COLO829 (cell line): ENCODE data around the gene FRK.
"Not testable (repeated sequence)": the region's sequence is repeated elsewhere in the genome, so short reads cannot be mapped to it uniquely, and the experiment has no call there.

ENCODE experiments used
- DNase-seq: peaks from one replicate; pipeline ENCODE4 v3.0.0; 2012; ENCODE audit warnings: low spot score

The FRK gene

DNA sequence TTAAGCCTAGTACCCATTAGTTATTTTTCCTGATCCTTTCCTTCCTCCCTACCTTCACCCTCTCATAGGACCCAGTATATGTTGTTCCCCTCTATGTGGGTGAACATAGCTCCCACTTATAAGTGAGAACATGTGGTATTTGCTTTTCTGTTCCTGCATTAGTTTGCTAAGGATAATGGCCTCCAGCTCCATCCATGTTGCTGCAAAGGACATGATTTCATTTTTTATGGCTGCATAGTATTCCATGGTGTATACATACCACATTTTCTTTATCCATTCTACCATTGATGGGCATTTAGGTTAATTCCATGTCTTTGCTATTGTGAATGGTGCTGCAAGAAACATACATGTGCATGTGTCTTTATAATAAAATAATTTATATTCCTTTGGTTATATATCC lies 115.9 kb downstream of the FRK start:
- DNase-seq: not testable (repeated sequence)

DNA sequence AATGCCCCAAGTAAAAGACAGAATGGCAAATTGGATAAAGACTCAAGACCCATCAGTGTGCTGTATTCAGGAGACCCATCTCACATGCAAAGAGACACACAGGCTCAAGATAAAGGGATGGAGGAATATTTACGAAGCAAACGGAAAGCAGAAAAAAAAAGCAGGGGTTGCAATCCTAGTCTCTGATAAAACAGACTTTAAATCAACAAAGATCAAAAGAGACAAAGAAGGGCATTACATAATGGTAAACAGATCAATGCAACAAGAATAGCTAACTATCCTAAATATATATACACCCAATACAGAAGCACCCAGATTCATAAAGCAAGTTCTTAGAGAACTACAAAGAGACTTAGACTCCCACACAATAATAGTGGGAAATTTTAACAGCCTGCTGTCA lies 123.2 kb downstream of the FRK start:
- not testable (repeated sequence) for DNase-seq

DNA sequence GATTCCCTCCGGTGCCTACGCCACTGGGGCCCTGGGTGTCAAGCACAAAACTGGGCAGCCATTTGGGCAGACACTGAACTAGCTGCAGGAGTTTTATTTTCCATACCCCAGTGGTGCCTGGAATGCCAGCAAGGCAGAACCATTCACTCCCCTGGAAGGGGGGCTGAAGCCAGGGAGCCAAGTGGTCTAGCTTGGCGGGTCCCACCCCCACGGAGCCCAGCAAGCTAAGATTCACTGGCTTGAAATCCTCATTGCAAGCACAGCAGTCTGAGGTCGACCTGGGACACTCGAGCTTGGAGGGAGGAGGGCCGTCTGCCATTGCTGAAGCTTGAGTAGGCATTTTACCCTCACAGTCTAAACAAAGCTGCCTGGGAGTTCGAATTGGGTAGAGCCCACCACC lies 125.3 kb downstream of the FRK start:
- no peak for DNase-seq

DNA sequence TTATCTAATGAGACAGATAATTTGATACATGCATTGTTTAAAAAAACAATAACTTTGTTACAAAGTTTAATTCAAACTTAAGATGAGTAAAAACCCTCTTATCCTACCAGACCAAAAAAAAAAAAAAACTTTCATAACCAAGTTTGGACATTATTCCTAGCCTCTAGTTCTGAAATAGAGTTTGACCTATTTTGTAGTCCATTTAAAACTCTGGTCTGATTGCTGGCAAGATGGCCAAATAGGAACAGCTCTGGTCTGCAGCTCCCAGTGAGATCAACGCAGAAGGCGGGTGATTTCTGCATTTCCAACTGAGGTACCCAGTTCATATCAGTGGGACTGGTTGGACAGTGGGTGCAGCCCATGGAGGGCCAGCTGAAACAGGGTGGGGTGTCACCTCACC lies 125.9 kb downstream of the FRK start:
- no peak for DNase-seq

DNA sequence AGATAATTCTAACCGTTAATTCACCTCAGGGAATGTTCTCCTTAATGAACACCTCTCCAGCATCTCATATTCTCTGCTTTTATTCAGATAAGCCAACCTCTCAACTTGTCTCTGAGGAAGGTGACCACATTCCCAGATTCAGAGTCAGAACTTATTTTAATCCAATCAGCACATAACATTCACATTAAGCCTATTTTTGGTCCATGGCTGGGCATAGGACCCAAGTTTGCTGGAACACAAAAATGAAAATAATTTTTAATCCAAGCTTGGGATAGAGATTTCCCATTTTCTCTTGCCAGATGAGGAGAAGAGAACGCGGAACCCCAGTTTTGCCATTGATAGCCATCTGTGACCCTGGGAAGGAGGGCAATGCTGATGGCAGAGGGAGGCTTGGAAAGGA lies 126.5 kb downstream of the FRK start:
- DNase-seq: no peak

DNA sequence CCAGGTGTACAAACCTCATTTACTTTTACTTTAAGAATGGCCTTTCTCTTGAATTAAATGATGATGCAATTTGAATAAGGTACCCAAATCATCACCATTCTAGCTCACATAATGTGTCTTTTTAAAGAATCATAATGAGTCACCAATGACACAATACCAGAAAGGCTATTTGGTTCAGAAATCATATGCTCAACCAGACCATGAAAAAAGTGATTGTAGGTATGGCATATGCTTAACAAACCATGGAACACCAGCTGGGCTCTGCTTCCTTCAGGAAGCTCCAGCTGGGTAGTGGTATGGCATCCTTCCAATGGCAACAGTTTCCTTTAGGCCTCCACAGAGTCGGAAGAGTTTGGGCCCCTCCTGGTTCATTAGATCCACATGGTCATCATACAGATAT lies 128.2 kb downstream of the FRK start:
- DNase-seq: peak; percentile 9

DNA sequence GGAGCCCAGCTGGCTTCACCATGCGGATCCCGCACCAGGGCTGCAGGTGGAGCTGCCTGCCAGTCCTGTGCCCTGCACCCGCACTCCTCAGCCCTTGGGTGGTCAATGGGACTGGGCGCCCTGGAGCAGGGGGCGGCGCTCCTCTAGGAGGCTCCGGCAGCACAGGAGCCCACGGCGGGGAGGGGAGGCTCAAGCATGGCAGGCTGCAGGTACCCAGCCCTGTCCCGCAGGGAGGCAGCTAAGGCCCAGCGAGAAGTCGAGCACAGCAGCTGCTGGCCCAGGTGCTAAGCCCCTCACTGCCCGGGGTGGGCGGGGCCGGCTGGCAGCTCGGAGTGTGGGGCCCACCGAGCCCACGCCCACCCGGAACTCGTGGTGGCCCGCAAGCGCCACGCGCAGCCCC lies 132.7 kb downstream of the FRK start:
- DNase-seq: not testable (repeated sequence)

DNA sequence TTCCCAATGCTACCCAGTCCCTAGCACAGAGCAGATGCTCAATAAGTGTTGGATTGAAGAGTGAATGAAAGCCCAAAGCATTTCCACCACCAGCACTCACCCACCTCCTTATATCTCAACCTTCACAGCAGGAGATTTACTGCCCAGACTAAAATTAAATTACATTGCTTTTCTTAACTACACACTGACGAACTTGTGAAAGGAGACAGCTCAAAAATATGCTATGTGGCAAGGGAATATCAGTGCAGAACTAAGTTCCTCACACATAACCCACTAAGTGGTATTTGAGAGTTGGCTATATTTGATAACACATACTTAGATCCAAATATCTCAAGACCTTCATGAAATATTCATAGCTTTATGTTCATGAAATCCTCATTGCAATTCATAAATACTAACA lies 137.7 kb downstream of the FRK start:
- no peak for DNase-seq

DNA sequence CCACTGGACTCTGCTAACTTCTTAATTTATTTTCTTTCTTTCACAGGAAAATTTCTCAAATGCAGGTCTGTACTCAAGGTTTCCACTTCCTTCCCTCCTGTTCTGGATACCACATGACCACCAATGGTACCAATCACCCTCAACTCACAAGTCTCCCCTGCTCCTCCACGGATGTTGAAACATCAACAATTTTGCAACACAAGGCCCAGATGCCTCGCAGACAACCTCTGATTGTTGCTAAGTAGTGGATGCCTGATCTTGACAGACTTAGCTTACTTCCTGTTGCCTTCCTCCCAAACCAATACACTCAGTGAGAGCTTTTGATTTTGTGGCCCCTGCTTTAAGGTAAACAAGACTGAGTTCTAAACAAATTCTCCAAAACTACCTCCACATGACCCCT lies 146.6 kb downstream of the FRK start:
- no peak for DNase-seq

DNA sequence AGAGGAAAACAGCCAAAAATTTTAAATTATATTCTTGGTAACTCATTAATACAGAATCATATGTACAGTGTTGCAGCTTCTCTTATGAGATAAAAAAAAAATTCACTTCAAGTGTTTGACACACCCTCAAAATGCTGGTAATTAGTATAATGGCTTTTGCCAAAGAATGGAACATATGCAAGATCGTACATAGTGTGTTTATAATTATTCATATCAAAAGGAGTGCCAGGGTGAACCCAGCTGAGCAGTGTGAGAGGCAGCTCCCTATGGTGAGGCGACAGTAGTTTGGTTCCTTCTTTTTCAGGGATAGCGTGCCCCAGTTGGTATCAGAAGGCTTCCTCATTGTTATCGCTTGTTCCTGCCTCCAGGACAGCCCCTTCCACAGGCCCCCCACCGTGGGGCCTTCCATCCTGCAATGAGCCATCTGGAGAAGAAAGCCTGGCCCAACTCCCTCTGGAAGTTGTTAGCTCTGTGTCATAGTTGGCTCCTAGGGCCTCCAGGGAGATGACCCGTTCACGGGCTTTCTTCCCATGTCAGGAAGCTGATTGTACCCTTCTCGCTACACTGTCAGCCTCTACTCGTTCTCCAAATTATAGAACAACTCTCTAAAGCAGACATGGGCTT lies 150.7 kb downstream of the FRK start:
- no peak for DNase-seq

DNA sequence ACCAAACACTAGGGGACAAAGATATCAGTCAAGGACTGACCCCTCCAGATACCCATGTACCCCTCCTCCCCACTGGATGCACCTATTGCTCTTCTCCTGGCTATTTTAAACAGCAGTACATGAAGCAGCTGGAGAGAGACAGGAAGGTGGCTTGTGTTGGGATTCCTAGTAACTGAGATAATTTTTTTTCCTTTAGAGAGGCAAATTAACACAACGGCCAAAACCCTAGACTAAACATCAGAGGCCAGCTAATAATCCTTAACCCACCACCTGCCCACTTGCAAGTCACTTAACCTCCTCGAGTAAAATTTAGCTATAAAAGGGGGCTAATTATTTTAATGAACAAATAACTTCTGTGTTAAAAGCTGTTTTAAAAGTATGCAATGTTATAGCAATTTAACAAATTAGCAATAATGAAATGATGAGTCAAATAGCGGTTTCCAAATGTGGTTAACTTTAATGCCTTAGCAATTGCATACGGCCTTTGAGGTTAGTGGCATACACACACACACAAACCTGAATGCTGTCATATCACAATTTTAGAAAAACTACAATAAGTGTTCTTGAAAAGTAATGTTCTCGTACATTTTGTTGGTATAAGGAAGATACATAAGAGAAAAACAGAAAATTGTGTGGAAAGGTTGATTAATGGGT lies 151.7 kb downstream of the FRK start:
- no peak for DNase-seq

DNA sequence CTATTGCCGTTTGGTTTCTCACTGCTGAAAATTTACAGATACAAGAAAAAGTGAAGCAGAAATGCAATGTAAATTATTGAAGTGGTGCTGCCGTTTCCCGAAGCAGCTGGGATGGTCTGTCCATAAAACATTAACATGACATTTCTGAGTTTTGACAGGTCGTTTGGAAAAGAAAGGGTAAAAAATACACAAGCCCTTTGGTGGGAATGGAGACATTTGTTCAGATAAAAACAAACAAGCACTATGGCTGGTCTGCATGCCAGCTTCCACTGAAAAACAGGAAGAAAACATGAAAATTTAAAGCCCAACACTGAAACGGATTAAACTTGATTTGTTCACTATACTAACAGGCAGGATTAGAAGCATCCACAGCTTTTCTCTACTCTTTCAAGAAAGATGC lies 155.2 kb downstream of the FRK start:
- DNase-seq: no peak

DNA sequence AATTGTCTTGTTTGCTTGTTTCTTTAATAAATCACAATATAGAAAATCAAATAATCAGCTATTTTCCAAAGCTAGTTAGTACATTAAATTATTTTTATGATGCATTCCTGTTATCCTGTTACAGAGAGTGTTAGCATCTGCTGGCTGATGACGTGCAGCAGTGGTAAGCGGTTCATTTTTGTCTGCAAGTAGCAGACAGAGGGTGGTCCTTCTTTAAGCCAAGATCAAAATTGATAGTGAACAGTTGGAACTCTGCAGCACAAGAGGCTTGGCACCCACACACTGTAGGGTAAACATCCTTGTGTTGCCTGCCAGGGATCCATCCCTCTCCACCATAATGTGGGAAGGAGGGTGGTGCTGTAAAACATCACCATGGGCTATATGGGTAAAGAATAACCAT lies 158.3 kb downstream of the FRK start:
- no peak for DNase-seq

DNA sequence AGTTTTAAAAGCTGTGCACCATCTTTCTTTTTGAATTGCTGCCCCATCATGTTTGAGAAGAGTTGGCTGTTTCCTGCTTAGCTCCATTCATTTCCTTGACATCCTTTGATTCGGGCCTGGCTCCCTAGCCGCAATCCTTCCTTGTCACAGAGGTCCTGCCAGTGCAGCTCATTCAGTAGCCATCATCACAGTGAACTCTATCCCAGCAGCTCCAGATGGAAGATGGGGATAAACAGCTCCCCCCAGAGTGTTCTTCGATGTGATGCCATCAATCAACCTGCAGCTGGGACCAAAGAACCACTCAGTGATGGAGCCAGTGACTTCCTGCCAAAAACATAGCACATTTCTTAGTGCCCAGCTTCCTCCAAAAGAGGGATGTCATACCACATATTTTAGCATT lies 158.8 kb downstream of the FRK start:
- no peak for DNase-seq

DNA sequence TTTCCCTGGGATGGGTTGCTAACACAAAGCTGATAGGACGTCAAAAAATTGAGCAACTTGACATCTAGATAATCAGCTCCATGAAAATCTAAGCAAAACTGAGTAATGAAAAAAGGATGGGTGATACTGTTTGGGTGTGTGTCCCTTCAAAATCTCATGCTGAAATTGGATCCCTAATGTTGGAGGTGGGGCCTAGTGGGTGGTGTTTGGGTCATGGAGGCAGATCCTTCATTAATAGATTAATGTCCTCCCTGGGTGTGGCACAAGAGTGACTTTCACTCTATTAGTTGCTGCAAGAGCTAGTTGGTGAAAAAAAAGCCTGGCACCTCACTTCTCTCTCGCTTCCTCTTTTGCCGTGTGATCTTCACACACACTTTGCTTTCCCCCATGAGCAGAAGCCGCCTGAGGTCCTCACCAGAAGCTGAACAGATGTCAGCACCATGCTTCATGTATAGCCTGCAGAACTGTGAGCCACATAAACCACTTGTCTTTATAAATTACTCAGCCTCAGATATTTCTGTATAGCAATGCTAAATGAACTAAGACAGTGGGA lies 160.9 kb downstream of the FRK start:
- no peak for DNase-seq

DNA sequence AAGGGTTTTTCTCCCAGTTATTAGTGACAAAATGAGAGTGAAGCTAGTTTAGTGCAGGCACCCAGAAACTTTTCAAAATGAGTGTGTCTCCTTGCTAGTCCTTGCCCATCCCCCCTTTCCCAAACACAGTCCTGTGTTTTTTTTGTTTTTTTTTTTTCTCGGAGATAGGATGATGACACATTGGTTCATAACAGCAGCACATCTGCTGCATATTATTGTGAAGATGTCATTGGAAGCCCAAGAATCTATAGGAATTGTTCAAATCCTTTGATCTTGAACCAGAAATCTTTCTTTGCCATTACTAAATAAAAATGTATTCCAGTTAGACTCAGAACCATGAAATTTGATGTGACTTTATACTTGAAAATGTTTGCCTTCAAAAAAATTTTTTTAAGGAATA lies 162.4 kb downstream of the FRK start:
- DNase-seq: no peak

DNA sequence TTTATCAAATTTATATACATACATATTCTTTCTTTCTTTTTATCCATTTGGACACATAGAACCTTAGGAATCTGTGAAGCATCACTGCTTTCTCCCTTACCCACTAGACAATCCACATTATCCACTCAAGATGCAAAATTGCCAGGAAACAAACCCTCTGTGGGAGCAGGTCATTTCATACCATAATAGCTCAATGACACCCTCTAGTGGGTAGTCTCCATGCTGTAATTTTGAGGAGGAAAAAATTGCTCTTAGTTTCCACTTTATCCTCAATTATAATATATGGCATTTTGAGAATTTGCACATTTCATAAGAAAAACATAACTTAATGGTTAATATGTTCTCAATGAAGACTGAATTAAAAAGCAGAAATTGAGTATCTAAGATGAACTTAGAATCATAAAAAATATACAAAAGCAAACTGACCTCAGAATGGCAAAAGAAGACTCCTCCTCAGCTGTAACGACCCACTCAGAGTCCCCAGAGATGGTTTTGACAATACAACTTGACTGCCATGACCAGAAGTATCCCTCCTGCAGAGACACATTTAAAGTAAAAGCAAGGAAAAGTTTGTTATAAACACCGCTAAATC lies 164.1 kb downstream of the FRK start:
- peak; percentile 13 for DNase-seq

DNA sequence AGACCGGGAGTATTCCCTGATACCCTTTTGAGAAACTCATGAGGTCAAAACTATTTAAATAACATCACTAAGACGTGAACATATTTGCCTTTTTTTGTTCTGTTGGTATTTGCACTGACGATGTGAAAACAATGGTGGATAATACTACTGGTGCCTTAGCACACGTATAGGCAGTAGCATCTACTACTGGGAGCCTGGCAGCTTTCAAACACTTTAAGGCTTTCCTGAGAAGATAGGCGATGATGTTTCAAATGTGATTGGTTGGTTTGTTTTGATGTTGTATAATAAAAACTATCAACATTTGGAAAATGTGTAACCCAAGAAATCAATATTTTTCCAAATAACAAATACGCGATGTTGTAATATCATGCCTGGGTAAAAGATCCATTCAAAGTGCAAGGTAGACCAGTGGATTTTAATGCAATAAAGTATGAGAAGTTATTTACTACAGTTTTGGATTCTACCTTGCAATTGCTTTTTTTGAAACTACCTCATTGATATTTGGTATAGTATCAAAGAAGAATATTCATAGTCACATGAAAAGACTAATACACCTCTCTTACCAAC lies 166.2 kb downstream of the FRK start:
- no peak for DNase-seq

DNA sequence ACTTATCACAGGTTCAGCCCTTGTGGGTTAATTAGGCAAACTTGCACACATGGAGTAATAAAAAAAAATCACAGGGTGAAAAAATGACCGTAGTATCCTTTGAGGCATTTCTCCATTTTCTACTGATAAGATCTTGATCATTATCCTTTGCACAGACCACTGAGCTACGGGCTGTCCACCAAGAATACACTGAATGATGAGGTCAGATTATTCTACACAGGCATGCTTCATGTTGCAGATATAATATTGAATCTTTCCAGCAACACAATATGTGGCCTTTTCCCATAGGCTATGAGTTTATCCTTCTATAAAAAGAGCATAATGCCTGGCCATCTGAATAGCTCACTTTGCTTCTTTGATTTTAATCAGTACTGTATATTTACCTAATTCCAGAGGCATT lies 168.9 kb downstream of the FRK start:
- DNase-seq: no peak

DNA sequence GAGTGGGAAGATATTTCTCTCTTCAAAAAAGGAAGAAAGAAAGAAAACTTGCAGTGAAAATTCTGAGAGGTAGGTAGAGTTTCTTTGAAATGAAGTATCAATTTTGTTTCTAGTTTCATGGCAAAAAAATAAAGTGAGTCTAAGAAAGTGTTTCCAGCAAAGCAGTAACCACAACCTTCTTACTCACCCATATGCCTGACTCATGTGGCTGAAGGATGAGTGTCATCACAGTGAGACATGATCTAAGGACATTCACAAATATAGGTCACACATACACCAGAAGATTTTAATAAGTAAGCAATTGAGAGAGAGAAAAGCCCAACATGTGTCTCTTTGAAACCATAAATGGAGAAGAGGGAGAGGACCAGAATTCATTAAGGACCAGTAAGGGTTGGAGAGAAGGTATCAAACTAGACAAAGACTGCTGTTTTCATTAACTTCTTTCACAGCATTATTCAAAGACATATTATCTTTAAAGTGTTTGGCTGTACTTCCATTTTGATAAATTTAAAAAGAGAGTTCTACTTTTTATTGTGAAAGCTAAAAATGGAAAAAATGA lies 169.5 kb downstream of the FRK start:
- DNase-seq: no peak

DNA sequence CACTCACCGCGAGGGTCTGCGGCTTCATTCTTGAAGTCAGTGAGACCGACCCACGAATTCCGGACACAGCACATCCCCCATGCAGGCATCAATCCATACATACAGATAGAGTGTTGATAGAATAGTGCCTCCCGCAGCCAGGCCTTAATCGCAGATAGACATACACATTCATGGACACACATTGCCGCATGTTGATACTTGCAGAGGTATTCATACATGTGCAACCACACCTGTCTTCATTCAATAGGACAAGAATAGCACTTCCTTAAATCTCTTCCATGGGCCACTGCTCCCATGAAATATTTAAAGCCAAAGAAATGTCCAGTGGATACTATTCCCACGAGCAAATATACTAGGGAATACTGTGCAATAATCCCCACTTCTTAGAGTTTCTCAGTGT lies 170.5 kb downstream of the FRK start:
- DNase-seq: no peak

DNA sequence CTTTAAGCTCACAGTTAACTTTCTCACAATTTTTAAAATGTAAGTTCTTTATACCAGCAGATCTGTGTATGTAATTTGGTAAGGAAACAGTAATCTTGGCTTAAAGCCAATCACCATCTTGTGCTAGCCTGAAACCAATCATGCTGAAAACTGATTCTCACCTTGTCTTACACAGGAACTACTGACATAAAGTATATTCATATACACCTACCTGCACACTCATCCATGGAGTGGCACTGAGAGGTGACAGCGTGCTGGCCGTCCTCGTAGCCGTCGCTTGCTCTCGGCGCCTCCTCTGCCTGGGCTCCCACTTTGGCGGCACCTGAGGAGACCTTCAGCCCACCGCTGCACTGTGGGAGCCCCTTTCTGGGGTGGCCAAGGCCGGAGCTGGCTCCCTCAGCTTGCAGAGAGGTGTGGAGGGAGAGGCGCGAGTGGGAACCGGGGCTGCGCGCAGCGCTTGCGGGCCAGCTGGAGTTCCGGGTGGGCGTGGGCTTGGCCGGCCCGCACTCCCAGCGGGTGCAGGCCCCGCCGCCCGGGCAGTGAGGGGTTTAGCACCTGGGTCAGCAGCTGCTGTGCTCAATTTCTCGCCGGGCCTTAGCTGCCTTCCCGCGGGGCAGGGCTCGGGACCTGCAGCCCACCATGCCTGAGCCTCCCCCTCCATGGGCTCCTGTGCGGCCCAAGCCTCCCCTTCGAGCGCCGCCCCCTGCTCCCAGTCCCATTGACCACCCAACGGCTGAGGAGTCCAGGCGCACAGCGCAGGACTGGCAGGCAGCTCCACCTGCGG lies 171.8 kb downstream of the FRK start:
- DNase-seq: not testable (repeated sequence)
